GM04504 (cell line): ENCODE measurements around the gene MDN1.
"Not testable (repeated sequence)": the region's sequence is repeated elsewhere in the genome, so short reads cannot be mapped to it uniquely, and the experiment has no call there.

Experiments used
- DNase-seq: peaks from one replicate; pipeline ENCODE4 v3.0.0-alpha.2; 2012; ENCODE audit warnings: low read depth

MDN1 gene

GRCh38 chr6:89818977-89819335 lies 638 bp downstream of the MDN1 start:
- DNase-seq = no peak

GRCh38 chr6:89817481-89817880 lies 2.1 kb downstream of the MDN1 start:
- DNase-seq = no peak

GRCh38 chr6:89813422-89813821 lies 6.2 kb downstream of the MDN1 start:
- DNase-seq = not testable (repeated sequence)

DNA sequence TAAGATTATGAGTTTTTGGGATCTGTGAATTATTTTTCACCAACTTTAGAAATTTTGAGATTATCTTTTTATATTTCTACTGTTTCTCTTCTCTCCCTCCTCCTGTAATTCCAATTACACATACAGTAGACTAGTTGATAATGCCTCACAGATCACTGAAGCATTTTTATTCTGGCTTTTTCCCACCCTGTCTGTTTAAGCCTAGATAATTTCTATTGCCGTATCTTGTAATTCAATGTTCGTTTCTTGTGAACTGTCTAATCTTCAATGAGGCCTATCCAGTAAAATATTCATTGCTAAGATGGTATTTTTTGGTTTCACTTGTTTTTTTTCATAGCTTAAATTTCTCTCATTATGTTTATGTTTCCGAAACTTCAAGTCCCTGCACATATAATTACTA lies 12.0 kb downstream of the MDN1 start:
- no peak for DNase-seq

- DNase-seq = no peak
Observed at GRCh38 chr6:89805814-89806371, 13.7 kb downstream of the MDN1 start.

GRCh38 chr6:89803271-89803670 lies 16.3 kb downstream of the MDN1 start:
- DNase-seq = no peak

DNA sequence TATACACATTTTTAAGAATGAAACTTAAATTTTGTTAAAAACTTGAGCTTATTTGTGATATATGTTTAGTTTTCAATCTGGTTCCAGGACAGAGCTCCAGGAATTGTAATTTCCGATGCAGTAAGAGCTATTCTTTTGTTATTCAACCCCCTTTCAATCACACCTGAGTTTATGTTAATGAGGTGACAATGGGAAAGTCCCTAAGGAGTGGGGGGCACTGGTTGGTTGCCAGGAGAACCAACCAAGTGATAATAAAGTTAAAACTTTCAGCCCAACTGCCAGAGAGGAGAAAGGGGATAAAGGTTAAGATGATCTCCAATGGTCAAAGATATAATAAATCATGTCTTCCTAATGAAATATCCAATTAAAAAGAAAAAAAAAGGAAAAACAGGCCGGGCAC lies 19.8 kb downstream of the MDN1 start:
- DNase-seq = no peak

DNA sequence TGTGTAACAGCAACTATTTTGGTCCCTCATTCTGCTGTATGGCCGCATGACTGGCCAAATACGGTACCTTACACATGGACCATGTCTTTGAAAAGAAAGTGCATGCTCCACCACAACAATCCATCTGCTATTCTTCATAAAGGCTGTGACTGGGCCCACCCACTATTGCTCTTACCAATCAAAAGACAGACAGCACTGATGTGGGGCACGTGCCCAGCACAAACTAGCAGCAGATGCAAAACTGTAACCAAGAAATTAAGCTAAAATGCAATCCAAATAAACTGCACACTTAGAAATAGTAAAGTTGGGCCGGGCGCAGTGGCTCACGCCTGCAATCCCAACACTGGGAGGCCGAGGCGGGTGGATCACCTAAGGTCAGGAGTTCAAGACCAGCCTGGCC lies 20.5 kb downstream of the MDN1 start:
- DNase-seq = no peak

GRCh38 chr6:89797317-89797716 lies 22.3 kb downstream of the MDN1 start:
- DNase-seq = no peak

DNA sequence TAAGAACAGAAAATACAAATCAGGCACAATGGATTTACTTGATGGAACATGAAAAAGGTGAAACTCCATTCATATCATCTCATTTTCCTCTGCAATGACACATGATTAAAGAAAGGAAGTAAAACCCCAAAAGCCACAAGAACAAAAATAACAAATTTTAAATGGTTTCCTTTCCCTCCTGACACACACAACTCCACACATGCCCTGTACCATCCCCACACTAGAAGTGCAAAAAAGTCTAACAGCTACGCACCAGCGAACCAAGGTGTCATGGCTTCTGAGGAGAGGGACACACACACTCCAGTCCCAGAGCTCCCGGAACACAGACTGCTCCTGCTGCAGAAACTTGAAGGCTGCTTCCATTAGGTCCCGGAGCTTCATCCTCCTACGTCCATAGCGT lies 25.3 kb downstream of the MDN1 start:
- DNase-seq = no peak

GRCh38 chr6:89793586-89793985 lies 26.0 kb downstream of the MDN1 start:
- no peak for DNase-seq

GRCh38 chr6:89792881-89793280 lies 26.7 kb downstream of the MDN1 start:
- peak; percentile 3 for DNase-seq

DNA sequence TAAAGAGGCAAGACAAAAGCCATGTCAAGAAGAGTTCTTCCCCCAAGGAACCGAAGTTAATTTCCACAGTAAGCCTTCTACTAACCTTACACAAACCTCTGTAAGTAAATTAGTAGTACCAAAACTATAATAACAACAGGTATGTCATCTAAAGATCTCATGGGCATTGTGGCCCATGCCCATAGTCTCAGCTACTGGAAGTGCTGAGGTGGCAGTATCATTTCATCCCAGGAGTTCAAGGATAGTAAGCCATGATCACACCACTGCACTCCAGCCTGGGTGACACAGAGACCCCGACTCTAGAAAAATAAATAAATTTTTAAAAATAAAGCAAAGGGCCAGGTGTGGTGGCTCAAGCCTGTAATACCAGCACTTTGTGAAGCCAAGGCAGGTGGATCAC lies 29.2 kb downstream of the MDN1 start:
- no peak for DNase-seq

DNA sequence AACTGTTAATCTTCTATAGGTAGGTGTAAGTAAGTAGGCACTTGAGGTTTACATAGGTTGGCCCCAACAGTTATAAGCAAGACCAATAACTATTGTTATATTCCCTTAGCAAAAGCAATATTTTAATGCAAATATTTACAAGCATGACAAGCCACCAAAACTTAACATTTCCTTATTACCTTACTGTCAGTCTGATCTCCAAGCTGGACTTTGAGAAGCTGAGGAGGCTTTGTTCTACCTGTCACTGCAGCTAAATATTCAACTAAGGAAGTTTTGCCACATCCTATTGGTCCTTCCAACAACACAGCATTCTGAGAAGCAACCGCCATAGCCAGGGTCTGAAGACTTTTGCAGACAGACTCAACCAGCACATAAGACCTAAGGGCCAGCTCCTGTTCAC lies 29.6 kb downstream of the MDN1 start:
- DNase-seq = no peak

DNA sequence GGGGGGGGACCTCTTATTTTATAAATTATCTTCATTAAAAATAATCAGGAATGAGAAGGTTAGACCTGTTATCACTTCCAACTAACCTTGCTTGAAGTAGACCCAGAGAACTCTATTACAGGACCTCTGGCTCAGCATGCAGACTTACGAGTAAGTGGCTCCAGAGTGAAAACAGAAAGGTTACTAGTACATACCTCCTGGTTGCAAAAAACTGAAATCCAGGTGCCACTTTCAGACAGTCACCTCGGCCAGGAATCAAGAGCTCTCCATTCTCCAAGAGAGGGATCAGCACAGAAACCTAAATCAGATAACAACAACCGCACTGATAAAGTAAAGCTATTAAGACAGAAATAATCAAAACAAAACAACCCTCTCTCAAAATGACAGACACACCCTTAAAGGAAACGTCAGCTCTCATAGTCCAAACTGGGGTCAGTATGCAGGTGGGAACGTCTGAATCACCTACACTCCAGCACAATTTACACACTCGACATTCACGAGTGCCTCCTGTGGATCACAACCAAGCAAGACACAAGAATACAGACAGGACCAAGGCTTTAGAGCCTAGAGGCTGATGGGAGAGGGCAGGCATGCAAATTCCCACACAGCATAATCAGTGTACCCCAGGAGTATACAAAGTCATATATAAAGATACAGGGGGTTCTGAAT lies 31.8 kb downstream of the MDN1 start:
- no peak for DNase-seq

DNA sequence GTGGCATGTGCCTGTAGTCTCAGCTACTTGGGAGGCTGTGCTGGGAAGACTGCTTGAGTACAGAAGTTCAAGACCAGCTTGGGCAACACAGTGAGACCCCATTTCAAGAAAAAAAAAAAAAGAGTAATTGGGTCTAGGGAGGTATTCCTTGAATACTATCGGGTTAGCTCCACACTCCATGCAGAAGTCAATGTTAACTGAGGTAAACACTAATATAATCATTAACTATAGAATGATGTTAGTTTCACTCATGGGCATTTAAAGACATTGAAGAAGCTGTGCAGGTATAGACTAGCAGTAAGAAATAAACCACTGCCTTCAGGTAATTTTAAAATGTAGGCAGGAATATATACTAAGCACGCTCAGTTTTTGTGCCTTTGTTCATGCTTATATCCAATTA lies 32.6 kb downstream of the MDN1 start:
- DNase-seq = no peak

GRCh38 chr6:89784838-89785237 lies 34.8 kb downstream of the MDN1 start:
- no peak for DNase-seq

DNA sequence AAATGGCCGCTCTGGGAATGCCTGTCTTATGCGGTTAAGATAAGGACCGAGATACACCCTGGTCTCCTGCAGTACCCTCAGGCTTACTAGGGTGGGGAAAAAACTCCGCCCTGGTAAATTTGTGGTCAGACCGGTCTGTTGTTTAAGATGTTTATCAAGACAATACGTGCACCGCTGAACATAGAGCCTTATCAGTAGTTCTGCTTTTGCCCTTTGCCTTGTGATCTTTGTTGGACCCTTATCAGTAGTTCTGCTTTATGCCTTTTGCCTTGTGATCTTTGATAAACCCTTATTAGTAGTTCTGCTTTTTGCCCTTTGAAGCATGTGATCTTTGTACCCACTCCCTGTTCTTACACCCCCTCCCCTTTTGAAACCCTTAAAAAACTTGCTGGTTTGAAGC lies 36.3 kb downstream of the MDN1 start:
- not testable (repeated sequence) for DNase-seq

GRCh38 chr6:89782222-89782621 lies 37.4 kb downstream of the MDN1 start:
- no peak for DNase-seq

- DNase-seq = no peak
Observed at GRCh38 chr6:89781070-89782034, 38.2 kb downstream of the MDN1 start.

- DNase-seq = no peak
Observed at GRCh38 chr6:89777455-89777854, 42.1 kb downstream of the MDN1 start.

DNA sequence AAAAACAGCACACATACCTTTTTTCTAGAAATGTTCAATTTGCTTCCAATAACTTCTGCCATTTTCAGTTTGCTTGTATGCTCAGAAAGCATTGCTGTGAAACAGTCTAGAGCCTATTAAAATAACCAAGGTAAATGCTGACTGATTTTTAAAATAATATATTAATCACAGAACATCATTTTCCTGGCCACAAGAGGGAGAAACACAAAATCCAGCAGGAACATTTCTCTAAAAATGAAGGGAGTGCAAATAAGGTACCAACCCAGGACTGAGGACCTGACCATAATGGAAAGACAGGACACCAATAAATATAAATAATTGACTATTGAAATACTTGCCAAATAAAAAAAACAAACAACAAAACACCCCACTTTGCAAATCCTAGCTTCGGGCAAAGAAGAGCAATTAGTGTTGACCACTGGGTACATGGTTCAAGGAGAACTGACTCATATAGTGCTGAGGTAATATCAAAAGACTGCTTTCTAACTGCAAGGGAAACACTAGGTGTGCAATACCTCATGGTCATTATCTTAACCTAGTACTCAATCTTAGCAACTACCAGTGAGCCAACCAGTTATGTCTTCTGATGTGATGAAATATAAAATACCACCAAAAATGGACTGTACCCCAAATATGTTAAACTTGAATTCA lies 42.9 kb downstream of the MDN1 start:
- no peak for DNase-seq

DNA sequence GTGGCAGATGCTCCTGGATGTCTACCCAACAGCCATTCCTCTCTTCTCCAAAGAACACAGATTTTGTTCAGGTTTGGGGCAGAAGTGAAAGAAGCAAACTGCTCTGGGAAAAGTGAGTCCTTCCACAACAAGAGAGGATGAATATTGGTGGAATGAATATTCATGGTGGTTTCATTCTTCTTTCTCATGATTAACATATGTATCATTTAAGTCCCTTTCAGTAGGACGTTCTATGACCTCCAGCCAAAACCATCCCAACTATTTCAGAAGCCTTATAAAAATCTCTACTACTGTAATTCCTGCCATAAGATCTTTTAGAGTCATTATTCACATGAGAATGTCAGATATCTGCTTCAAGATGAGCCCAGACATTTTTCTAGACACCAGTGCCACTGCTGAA lies 44.4 kb downstream of the MDN1 start:
- DNase-seq = no peak
